Measurements from ENCODE around the gene RAPGEF2. TPM values are rescaled to one million over a fixed set of nuclear protein-coding genes. Genes with fewer than 3 reads are reported as not detected.

Gene RAPGEF2
- total and polyA plus RNA-seq, 2 experiments from 2014 or later: 17.3 to 96.0 TPM

- Histone ChIP-seq H3K27me3 (no peaks in the 10 kb centered on the region), H3K36me3 (no peaks in the 10 kb centered on the region), H3K4me3 (no peak overlapping the region), H3K9me3 (ENCODE audit: low read depth) (no peaks in the 10 kb centered on the region), H3K4me1 (ENCODE audit: low read depth) (peaks cover 43% of the 10 kb centered on the region), H3K27ac (no peak overlapping the region)
- DNase-seq (ENCODE audit: low read depth in 1 of 2, low spot score in 1 of 2): no peak
- TF ChIP-seq CTCF (IDR thresholded peaks at IDR 0.05; ENCODE audit: low read depth, low read length): no peak
Measured at GRCh38 chr4:159146488-159146887, 43.6 kb downstream of the RAPGEF2 start.

GRCh38 chr4:159148441-159148840 lies 45.6 kb downstream of the RAPGEF2 start:
- Histone ChIP-seq H3K27me3 (no peaks in the 10 kb centered on the region), H3K27ac (no peak overlapping the region), H3K4me1 (ENCODE audit: low read depth) (peaks cover 41% of the 10 kb centered on the region), H3K4me3 (no peak overlapping the region), H3K9me3 (ENCODE audit: low read depth) (no peaks in the 10 kb centered on the region), H3K36me3 (no peaks in the 10 kb centered on the region)
- no peak for DNase-seq (ENCODE audit: low read depth in 1 of 2, low spot score in 1 of 2)
- TF ChIP-seq CTCF (IDR thresholded peaks at IDR 0.05; ENCODE audit: low read depth, low read length): no peak

GRCh38 chr4:159149666-159150065 lies 46.8 kb downstream of the RAPGEF2 start:
- no peak for DNase-seq (ENCODE audit: low read depth in 1 of 2, low spot score in 1 of 2)
- Histone ChIP-seq H3K4me3 (no peak overlapping the region), H3K36me3 (no peaks in the 10 kb centered on the region), H3K27ac (no peak overlapping the region), H3K27me3 (no peaks in the 10 kb centered on the region), H3K4me1 (ENCODE audit: low read depth) (peaks cover 37% of the 10 kb centered on the region), H3K9me3 (ENCODE audit: low read depth) (no peaks in the 10 kb centered on the region)
- TF ChIP-seq CTCF (IDR thresholded peaks at IDR 0.05; ENCODE audit: low read depth, low read length): no peak

GRCh38 chr4:159150396-159150795 lies 47.5 kb downstream of the RAPGEF2 start:
- Histone ChIP-seq H3K4me3 (no peak overlapping the region), H3K27me3 (no peaks in the 10 kb centered on the region), H3K36me3 (no peaks in the 10 kb centered on the region), H3K4me1 (ENCODE audit: low read depth) (peaks cover 33% of the 10 kb centered on the region), H3K27ac (peak overlapping the region; percentile 40), H3K9me3 (ENCODE audit: low read depth) (no peaks in the 10 kb centered on the region)
- TF ChIP-seq CTCF (IDR thresholded peaks at IDR 0.05; ENCODE audit: low read depth, low read length): no peak
- DNase-seq (ENCODE audit: low read depth in 1 of 2, low spot score in 1 of 2): no peak

GRCh38 chr4:159150821-159151390 lies 48.0 kb downstream of the RAPGEF2 start:
- Histone ChIP-seq H3K9me3 (ENCODE audit: low read depth) (no peaks in the 10 kb centered on the region), H3K4me3 (no peak overlapping the region), H3K27ac (peak overlapping the region; percentile 40), H3K27me3 (no peaks in the 10 kb centered on the region), H3K36me3 (no peaks in the 10 kb centered on the region), H3K4me1 (ENCODE audit: low read depth) (peaks cover 28% of the 10 kb centered on the region)
- DNase-seq (ENCODE audit: low read depth in 1 of 2, low spot score in 1 of 2): no peak
- no peak for TF ChIP-seq CTCF (IDR thresholded peaks at IDR 0.05; ENCODE audit: low read depth, low read length)
